Measurements from ENCODE around the gene RPS6KA1. TPM values are rescaled to one million over a fixed set of nuclear protein-coding genes. Genes with fewer than 3 reads are reported as not detected.

RPS6KA1 gene
- total and polyA plus RNA-seq, 2 experiments from 2014 or later = 1.2 to 1.7 TPM

DNA sequence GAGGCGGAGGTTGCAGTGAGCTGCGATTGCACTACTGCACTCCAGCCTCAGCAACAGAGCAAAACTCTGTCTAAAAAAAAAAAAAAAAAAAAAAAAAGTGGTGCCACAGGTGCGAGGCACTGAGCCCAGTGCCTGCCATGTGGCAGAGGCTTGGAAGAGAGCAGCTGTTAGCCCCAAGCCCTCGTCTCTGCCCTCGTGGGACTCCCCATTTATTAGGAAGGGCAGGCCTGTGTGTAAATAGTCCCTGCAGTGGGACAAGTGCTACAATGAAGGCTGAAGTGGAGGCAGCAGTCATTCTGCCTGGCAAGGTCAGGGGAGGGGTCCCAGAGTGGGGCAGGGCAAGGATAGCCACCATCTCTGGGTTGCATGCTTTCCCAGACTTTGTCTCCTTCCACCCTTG lies 6.5 kb downstream of the RPS6KA1 start:
- no peaks in the 10 kb centered on the region for H3K9me2 ChIP-seq (ENCODE audit: insufficient read depth)
- H3K27me3 ChIP-seq (replicated peaks; ENCODE audit: insufficient read depth) = no peaks in the 10 kb centered on the region
- H3K4me3 ChIP-seq = no peak overlapping the region
- no peaks in the 10 kb centered on the region for H3K9me3 ChIP-seq (ENCODE audit: low read depth)
- no peak for TF ChIP-seq EZH2 (IDR thresholded peaks at IDR 0.05; ENCODE audit: insufficient read depth, poor library complexity, severe bottlenecking)
- TF ChIP-seq EZH2phosphoT487 (IDR thresholded peaks at IDR 0.05; ENCODE audit: insufficient read depth, low read depth) = no peak
- no peak overlapping the region for H3K27ac ChIP-seq
- H3K36me3 ChIP-seq (ENCODE audit: low read depth) = no peaks in the 10 kb centered on the region
- H2AFZ ChIP-seq = no peak overlapping the region
- H3F3A ChIP-seq (ENCODE audit: insufficient read depth) = no peaks in the 10 kb centered on the region
- H4K20me1 ChIP-seq (ENCODE audit: insufficient read depth) = no peaks in the 10 kb centered on the region
- in situ Hi-C loops (cut with MboI) = no loop called here
- H3K79me2 ChIP-seq (ENCODE audit: insufficient read depth) = no peaks in the 10 kb centered on the region
- no peaks in the 10 kb centered on the region for H3K4me1 ChIP-seq (ENCODE audit: insufficient read depth)
- H3K9ac ChIP-seq = no peak overlapping the region
- H3K4me2 ChIP-seq (ENCODE audit: unreplicated experiment) = no peak overlapping the region
- DNase-seq = no peak
- WGBS, 2 experiments (ENCODE audit: low coverage in 1 of 2, low lambda C conversion rate in 2 of 2, missing lambda C conversion rate in 2 of 2) = 84 to 85% methylated on average over 4 to 5 of the region's 5 CpGs

DNA sequence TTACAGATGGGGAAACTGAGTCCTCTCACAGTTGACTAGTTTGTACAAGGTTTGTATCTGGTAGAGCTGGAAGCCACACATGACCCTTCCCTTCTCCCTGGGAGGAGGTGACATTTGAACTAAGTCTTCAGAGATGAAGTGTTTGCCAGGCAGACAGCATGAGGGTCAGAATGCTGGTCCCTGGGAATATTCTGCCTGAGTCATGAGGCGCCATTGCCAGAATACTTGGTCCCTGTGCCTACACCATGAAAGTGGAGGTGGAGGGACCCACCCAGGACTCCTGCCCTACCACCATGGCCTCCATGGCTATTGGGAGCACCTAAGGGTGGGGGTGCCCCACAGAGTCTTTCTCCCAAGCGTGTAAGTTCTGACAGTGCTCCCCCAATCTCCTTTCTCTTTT lies 7.0 kb downstream of the RPS6KA1 start:
- Histone ChIP-seq H3K36me3 (ENCODE audit: low read depth) (no peaks in the 10 kb centered on the region), H2AFZ (no peak overlapping the region), H3F3A (ENCODE audit: insufficient read depth) (no peaks in the 10 kb centered on the region), H3K9me3 (ENCODE audit: low read depth) (no peaks in the 10 kb centered on the region), H3K9me2 (ENCODE audit: insufficient read depth) (no peaks in the 10 kb centered on the region), H3K4me2 (ENCODE audit: unreplicated experiment) (no peak overlapping the region), H3K27ac (no peak overlapping the region), H3K4me3 (no peak overlapping the region), H3K27me3 (replicated peaks; ENCODE audit: insufficient read depth) (no peaks in the 10 kb centered on the region), H3K9ac (no peak overlapping the region), H3K4me1 (ENCODE audit: insufficient read depth) (no peaks in the 10 kb centered on the region), H3K79me2 (ENCODE audit: insufficient read depth) (no peaks in the 10 kb centered on the region), H4K20me1 (ENCODE audit: insufficient read depth) (no peaks in the 10 kb centered on the region)
- 97 to 100% methylated on average over 2 of the region's 2 CpGs for WGBS, 2 experiments (ENCODE audit: low coverage in 1 of 2, low lambda C conversion rate in 2 of 2, missing lambda C conversion rate in 2 of 2)
- TF ChIP-seq EZH2 (IDR thresholded peaks at IDR 0.05; ENCODE audit: insufficient read depth, poor library complexity, severe bottlenecking) (no peak), EZH2phosphoT487 (IDR thresholded peaks at IDR 0.05; ENCODE audit: insufficient read depth, low read depth) (no peak)
- in situ Hi-C loops (cut with MboI) = no loop called here
- DNase-seq = no peak

DNA sequence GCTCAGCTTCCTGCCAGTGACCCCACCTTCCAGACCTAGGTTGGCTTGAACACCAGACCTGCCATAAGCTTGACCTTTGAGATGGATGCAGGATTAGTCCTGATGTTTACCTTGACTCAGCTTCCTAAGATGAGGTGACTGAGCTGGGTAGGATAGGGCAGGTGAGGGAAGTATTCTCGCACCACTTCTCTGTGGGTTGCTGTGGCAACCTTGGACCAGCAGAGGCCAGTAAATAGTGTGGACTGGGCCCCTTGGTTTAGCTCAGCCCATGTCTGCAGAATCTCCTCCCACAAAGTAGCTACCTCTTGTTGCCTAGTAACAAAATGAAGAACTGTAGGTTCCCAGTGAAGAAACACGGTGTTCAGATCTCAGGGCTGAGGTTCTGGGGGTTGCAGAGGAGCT lies 8.4 kb downstream of the RPS6KA1 start:
- Histone ChIP-seq H3K4me2 (ENCODE audit: unreplicated experiment) (no peak overlapping the region), H3K9me3 (ENCODE audit: low read depth) (no peaks in the 10 kb centered on the region), H3K27ac (no peak overlapping the region), H3K27me3 (replicated peaks; ENCODE audit: insufficient read depth) (no peaks in the 10 kb centered on the region), H3F3A (ENCODE audit: insufficient read depth) (no peaks in the 10 kb centered on the region), H3K36me3 (ENCODE audit: low read depth) (no peaks in the 10 kb centered on the region), H2AFZ (no peak overlapping the region), H4K20me1 (ENCODE audit: insufficient read depth) (no peaks in the 10 kb centered on the region), H3K4me3 (no peak overlapping the region), H3K9me2 (ENCODE audit: insufficient read depth) (no peaks in the 10 kb centered on the region), H3K79me2 (ENCODE audit: insufficient read depth) (no peaks in the 10 kb centered on the region), H3K4me1 (ENCODE audit: insufficient read depth) (peaks cover 8% of the 10 kb centered on the region), H3K9ac (no peak overlapping the region)
- WGBS, 2 experiments (ENCODE audit: low coverage in 1 of 2, low lambda C conversion rate in 2 of 2, missing lambda C conversion rate in 2 of 2) = 96 to 100% methylated on average over 2 of the region's 2 CpGs
- no peak for TF ChIP-seq EZH2phosphoT487 (IDR thresholded peaks at IDR 0.05; ENCODE audit: insufficient read depth, low read depth)
- no peak for TF ChIP-seq EZH2 (IDR thresholded peaks at IDR 0.05; ENCODE audit: insufficient read depth, poor library complexity, severe bottlenecking)
- peak; percentile 53 for DNase-seq
- in situ Hi-C loops (cut with MboI) = no loop called here

GRCh38 chr1:26538480-26539412 lies 9.2 kb downstream of the RPS6KA1 start:
- Histone ChIP-seq H3K36me3 (ENCODE audit: low read depth) (no peaks in the 10 kb centered on the region), H3K27ac (no peak overlapping the region), H4K20me1 (ENCODE audit: insufficient read depth) (no peaks in the 10 kb centered on the region), H3K9ac (no peak overlapping the region), H3K79me2 (ENCODE audit: insufficient read depth) (no peaks in the 10 kb centered on the region), H2AFZ (no peak overlapping the region), H3K4me3 (no peak overlapping the region), H3K9me2 (ENCODE audit: insufficient read depth) (no peaks in the 10 kb centered on the region), H3K27me3 (replicated peaks; ENCODE audit: insufficient read depth) (no peaks in the 10 kb centered on the region), H3K4me1 (ENCODE audit: insufficient read depth) (peaks cover 8% of the 10 kb centered on the region), H3K4me2 (ENCODE audit: unreplicated experiment) (no peak overlapping the region), H3K9me3 (ENCODE audit: low read depth) (no peaks in the 10 kb centered on the region), H3F3A (ENCODE audit: insufficient read depth) (no peaks in the 10 kb centered on the region)
- 83% methylated on average over 14 of the region's 14 CpGs for WGBS, 2 experiments (ENCODE audit: low coverage in 1 of 2, low lambda C conversion rate in 2 of 2, missing lambda C conversion rate in 2 of 2)
- TF ChIP-seq EZH2phosphoT487 (IDR thresholded peaks at IDR 0.05; ENCODE audit: insufficient read depth, low read depth) = no peak
- no peak for TF ChIP-seq EZH2 (IDR thresholded peaks at IDR 0.05; ENCODE audit: insufficient read depth, poor library complexity, severe bottlenecking)
- peak; percentile 73 for DNase-seq
- in situ Hi-C loops (cut with MboI) = no loop called here

Data from GM23248 (cell line).